ENCODE measurements around the gene DSTN.

DSTN gene

GRCh38 chr20:17615645-17616479 lies 46.0 kb downstream of the DSTN start:
- TF ChIP-seq CTCF (conservative IDR thresholded peaks at IDR 0.05; ENCODE audit: low read length) (no peak), EZH2phosphoT487 (IDR thresholded peaks at IDR 0.05; ENCODE audit: borderline replicate concordance) (no peak)
- Histone ChIP-seq H3K4me1 (ENCODE audit: insufficient read depth, low read length, poor library complexity, severe bottlenecking) (peaks cover 7% of the 10 kb centered on the region), H3K9me2 (replicated peaks; ENCODE audit: low read depth, low read length) (no peaks in the 10 kb centered on the region), H3K9me3 (ENCODE audit: insufficient read depth, low read depth, low read length) (no peaks in the 10 kb centered on the region), H3K27me3 (ENCODE audit: insufficient read depth, low read length, poor library complexity, severe bottlenecking) (no peaks in the 10 kb centered on the region), H3K36me3 (ENCODE audit: insufficient read depth, low read length) (peaks cover 50% of the 10 kb centered on the region; the same call in 1 of the 2 replicates), H4K20me1 (ENCODE audit: insufficient read depth, low read length, poor library complexity, severe bottlenecking) (no peaks in the 10 kb centered on the region), H3K79me2 (ENCODE audit: insufficient read depth, low read length) (no peaks in the 10 kb centered on the region), H3K4me2 (ENCODE audit: low read depth, low read length, poor library complexity, severe bottlenecking) (no peak overlapping the region), H2AFZ (ENCODE audit: low read length) (no peak overlapping the region), H3F3A (ENCODE audit: low read depth) (no peaks in the 10 kb centered on the region), H3K9ac (ENCODE audit: low read depth, low read length, poor library complexity, severe bottlenecking) (no peak overlapping the region), H3K4me3 (ENCODE audit: low read length, poor library complexity, severe bottlenecking) (no peak overlapping the region)

GRCh38 chr20:17616480-17617211 lies 46.8 kb downstream of the DSTN start:
- Histone ChIP-seq H3F3A (ENCODE audit: low read depth) (no peaks in the 10 kb centered on the region), H3K36me3 (ENCODE audit: insufficient read depth, low read length) (peaks cover 58% of the 10 kb centered on the region; the same call in 1 of the 2 replicates), H3K9me3 (ENCODE audit: insufficient read depth, low read depth, low read length) (no peaks in the 10 kb centered on the region), H3K27me3 (ENCODE audit: insufficient read depth, low read length, poor library complexity, severe bottlenecking) (no peaks in the 10 kb centered on the region), H3K79me2 (ENCODE audit: insufficient read depth, low read length) (no peaks in the 10 kb centered on the region), H3K9ac (ENCODE audit: low read depth, low read length, poor library complexity, severe bottlenecking) (no peak overlapping the region), H3K9me2 (replicated peaks; ENCODE audit: low read depth, low read length) (no peaks in the 10 kb centered on the region), H2AFZ (ENCODE audit: low read length) (no peak overlapping the region), H3K4me3 (ENCODE audit: low read length, poor library complexity, severe bottlenecking) (no peak overlapping the region), H4K20me1 (ENCODE audit: insufficient read depth, low read length, poor library complexity, severe bottlenecking) (no peaks in the 10 kb centered on the region), H3K4me1 (ENCODE audit: insufficient read depth, low read length, poor library complexity, severe bottlenecking) (peaks cover 7% of the 10 kb centered on the region), H3K4me2 (ENCODE audit: low read depth, low read length, poor library complexity, severe bottlenecking) (no peak overlapping the region)
- no peak for TF ChIP-seq CTCF (conservative IDR thresholded peaks at IDR 0.05; ENCODE audit: low read length)
- TF ChIP-seq EZH2phosphoT487 (IDR thresholded peaks at IDR 0.05; ENCODE audit: borderline replicate concordance): no peak

GRCh38 chr20:17617212-17617867 lies 47.5 kb downstream of the DSTN start:
- no peak overlapping the region for H3K4me2 ChIP-seq (ENCODE audit: low read depth, low read length, poor library complexity, severe bottlenecking)
- no peak overlapping the region for H3K9ac ChIP-seq (ENCODE audit: low read depth, low read length, poor library complexity, severe bottlenecking)
- no peaks in the 10 kb centered on the region for H3K9me3 ChIP-seq (ENCODE audit: insufficient read depth, low read depth, low read length)
- H3F3A ChIP-seq (ENCODE audit: low read depth): no peaks in the 10 kb centered on the region
- TF ChIP-seq EZH2phosphoT487 (IDR thresholded peaks at IDR 0.05; ENCODE audit: borderline replicate concordance) (no peak), CTCF (conservative IDR thresholded peaks at IDR 0.05; ENCODE audit: low read length) (peak; percentile 69)
- H3K4me1 ChIP-seq (ENCODE audit: insufficient read depth, low read length, poor library complexity, severe bottlenecking): peaks cover 3% of the 10 kb centered on the region
- H3K27me3 ChIP-seq (ENCODE audit: insufficient read depth, low read length, poor library complexity, severe bottlenecking): no peaks in the 10 kb centered on the region
- H2AFZ ChIP-seq (ENCODE audit: low read length): no peak overlapping the region
- H3K36me3 ChIP-seq (ENCODE audit: insufficient read depth, low read length): peaks cover 65% of the 10 kb centered on the region; the same call in 1 of the 2 replicates
- H4K20me1 ChIP-seq (ENCODE audit: insufficient read depth, low read length, poor library complexity, severe bottlenecking): no peaks in the 10 kb centered on the region
- H3K9me2 ChIP-seq (replicated peaks; ENCODE audit: low read depth, low read length): no peaks in the 10 kb centered on the region
- H3K4me3 ChIP-seq (ENCODE audit: low read length, poor library complexity, severe bottlenecking): no peak overlapping the region
- no peaks in the 10 kb centered on the region for H3K79me2 ChIP-seq (ENCODE audit: insufficient read depth, low read length)

Measured in Loucy (cell line).